Epithelial cell of alveolus of lung (primary cell): Measurements from ENCODE around the gene IQGAP1. TPM values are rescaled to one million over a fixed set of nuclear protein-coding genes. Genes with fewer than 3 reads are reported as not detected.

Source experiments
- total RNA-seq: library from RNA; depleted of rRNA; stranded (reverse); fragments of >200 nt; gene quantifications from 2 replicates; pipeline ENCODE4 v1.2.1, GENCODE V29; 2015

IQGAP1 gene, protein sequence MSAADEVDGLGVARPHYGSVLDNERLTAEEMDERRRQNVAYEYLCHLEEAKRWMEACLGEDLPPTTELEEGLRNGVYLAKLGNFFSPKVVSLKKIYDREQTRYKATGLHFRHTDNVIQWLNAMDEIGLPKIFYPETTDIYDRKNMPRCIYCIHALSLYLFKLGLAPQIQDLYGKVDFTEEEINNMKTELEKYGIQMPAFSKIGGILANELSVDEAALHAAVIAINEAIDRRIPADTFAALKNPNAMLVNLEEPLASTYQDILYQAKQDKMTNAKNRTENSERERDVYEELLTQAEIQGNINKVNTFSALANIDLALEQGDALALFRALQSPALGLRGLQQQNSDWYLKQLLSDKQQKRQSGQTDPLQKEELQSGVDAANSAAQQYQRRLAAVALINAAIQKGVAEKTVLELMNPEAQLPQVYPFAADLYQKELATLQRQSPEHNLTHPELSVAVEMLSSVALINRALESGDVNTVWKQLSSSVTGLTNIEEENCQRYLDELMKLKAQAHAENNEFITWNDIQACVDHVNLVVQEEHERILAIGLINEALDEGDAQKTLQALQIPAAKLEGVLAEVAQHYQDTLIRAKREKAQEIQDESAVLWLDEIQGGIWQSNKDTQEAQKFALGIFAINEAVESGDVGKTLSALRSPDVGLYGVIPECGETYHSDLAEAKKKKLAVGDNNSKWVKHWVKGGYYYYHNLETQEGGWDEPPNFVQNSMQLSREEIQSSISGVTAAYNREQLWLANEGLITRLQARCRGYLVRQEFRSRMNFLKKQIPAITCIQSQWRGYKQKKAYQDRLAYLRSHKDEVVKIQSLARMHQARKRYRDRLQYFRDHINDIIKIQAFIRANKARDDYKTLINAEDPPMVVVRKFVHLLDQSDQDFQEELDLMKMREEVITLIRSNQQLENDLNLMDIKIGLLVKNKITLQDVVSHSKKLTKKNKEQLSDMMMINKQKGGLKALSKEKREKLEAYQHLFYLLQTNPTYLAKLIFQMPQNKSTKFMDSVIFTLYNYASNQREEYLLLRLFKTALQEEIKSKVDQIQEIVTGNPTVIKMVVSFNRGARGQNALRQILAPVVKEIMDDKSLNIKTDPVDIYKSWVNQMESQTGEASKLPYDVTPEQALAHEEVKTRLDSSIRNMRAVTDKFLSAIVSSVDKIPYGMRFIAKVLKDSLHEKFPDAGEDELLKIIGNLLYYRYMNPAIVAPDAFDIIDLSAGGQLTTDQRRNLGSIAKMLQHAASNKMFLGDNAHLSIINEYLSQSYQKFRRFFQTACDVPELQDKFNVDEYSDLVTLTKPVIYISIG (N-terminal part only)
- total RNA-seq, result 83.2 and 138 TPM in 2 replicates

DNA sequence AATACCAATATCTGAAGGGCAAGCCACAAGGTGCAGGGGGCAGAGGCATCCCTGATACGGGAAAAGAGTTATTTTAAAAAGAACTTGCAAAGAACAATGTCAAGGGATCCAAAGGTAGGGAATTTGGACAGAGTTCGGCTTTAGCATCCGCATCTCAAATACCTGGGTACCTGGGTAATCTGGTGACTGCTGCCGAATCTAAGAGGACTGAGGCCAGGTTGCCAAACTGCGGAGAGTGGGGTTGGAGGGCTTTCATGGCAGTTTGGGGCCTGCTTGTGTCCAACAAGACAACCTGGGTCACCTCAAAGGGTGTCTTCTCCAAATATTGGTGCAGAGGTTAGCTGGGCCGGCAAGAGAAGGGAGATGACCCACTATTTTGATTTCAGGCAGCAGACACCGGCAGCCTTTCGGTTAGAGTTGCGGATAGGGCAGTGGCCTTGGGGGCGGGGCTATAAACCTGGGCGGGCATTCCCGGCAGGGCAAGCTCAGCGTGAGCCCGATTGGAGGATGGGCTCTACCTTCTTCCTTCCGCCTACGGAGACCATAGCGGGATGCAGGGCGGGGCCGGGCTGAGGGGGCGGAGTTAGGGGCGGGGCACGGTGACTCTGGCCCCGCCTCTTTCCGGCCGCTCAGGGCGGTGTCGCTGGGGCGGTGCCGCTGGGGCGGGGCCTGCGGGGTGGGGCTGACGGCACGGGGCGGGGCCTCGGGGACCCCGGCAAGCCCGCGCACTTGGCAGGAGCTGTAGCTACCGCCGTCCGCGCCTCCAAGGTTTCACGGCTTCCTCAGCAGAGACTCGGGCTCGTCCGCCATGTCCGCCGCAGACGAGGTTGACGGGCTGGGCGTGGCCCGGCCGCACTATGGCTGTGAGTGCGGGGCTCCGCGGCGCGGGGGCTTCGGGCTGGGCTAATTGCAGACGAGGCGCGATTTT is at the start of gene IQGAP1:
Gene IQGAP1, plus strand, starts transcription at position 709 of the 928 bp plus-strand sequence. Its CDS starts 100 bp downstream, at position 809.

DNA sequence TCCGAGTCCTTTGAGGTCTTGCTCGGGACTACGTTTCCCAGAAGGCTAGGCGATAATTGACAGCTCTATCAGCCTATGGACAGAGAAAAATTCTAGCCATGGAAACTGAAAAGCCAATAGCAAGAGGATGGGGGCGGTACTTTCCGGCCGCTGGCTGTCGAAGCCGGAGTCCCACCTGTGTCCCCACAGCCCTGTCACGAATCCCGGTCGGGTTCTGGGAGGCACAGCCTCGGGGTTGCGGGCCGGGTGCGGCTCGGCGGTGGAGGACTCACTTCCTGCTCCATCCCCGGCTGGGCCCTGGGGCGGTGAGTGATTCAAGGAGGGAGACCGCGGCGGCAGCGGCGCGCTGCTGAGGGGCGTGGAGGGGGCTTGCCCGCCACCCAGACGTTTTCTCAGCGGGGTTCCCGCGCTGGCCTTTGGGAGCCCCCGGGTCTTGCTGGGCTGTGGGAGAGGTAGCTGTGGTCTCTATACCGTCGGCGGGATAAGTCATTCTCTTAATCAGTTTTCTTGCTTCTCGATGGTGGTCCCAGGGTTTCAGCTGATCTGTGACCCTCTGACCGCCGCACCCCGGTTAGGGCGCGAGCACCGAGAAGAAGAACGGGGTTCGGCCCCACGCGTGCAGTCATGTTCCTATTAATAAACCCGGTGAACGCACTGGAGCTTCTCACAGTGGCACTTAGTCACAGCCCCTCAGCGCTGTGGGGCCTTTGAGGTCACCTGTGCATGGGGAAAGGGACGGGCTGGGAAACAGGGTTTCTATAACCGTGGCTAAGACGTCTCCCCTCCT is 35.7 kb upstream of the IQGAP1 start, which contains the start of gene ZNF774:
Gene ZNF774, plus strand, starts transcription at position 178 of the 787 bp plus-strand sequence. CDS start 2,377 bp downstream, outside the sequence.

GRCh38 chr15:90529371-90530249 is 141.6 kb downstream of the IQGAP1 start, which contains the start of gene CRTC3:
Gene CRTC3, plus strand, starts transcription at chr15:90529923. Its CDS starts 149 bp downstream, at chr15:90530072.

Other genes with a start within 250 kb of the IQGAP1 start
- gene SEMA4B, start 186.9 kb upstream of the IQGAP1 start, total RNA-seq, result 17.8 and 46.1 TPM in 2 replicates
- 20.0 and 41.6 TPM in 2 replicates for gene CIB1, start 154.3 kb upstream of the IQGAP1 start, total RNA-seq
- 1.0 and 5.8 TPM in 2 replicates for gene GDPGP1, start 154.0 kb upstream of the IQGAP1 start, total RNA-seq
- 0.08 TPM in 1 of 2 replicates, not detected in the other for gene TTLL13, start 138.7 kb upstream of the IQGAP1 start, total RNA-seq
- gene NGRN, start 122.6 kb upstream of the IQGAP1 start, total RNA-seq, result 41.3 and 78.0 TPM in 2 replicates
- 0.16 and 0.91 TPM in 2 replicates for gene ZNF774, start 36.0 kb upstream of the IQGAP1 start, total RNA-seq
- gene CRTC3, start 141.7 kb downstream of the IQGAP1 start, total RNA-seq, result 16.4 and 29.9 TPM in 2 replicates